Activated T-helper 1 cell treated with anti-CD3 and anti-CD28 coated beads, Interleukin-12 subunit alpha, Interleukin-12 subunit beta, Interleukin-2, Interleukin-4 antibody, amounts not matched to agents 30 ng/mL and 10 ng/mL and 1 ng/mL, durations not matched to agents 14 hours and 24 hours and 36 hours (primary cell): Measurements from ENCODE around the gene NKPD1. TPM values are rescaled to one million over a fixed set of nuclear protein-coding genes. Genes with fewer than 3 reads are reported as not detected.

Source experiments
- DNase-seq: peaks from one replicate; pipeline ENCODE4 v3.0.0; 2021; ENCODE audit warnings: low spot score
- H3K27ac Mint-ChIP-seq: one replicate; pipeline ENCODE4 v1.8.0; 2021; ENCODE audit warnings: mild to moderate bottlenecking, mixed read lengths
- H3K27me3 Mint-ChIP-seq: one replicate; pipeline ENCODE4 v1.8.0; 2022; ENCODE audit warnings: mild to moderate bottlenecking, moderate library complexity, mixed read lengths; ENCODE audit not compliant: insufficient read depth
- H3K36me3 Mint-ChIP-seq: one replicate; pipeline ENCODE4 v1.8.0; 2021; ENCODE audit warnings: low read depth, mixed read lengths
- H3K4me1 Mint-ChIP-seq: one replicate; pipeline ENCODE4 v1.8.0; 2021; ENCODE audit warnings: low read depth, mixed read lengths
- H3K4me3 Mint-ChIP-seq: one replicate; pipeline ENCODE4 v1.8.0; 2021; ENCODE audit warnings: mild to moderate bottlenecking, moderate library complexity, mixed read lengths
- H3K9me3 Mint-ChIP-seq: one replicate; pipeline ENCODE4 v1.8.0; 2021; ENCODE audit warnings: mixed read lengths
- intact Hi-C: fragments of 100-400 bp; cut with micrococcal nuclease; formaldehyde crosslinking; loops from one replicate; pipeline ENCODE4 v1.15.1; 2024
- total RNA-seq: library from RNA; stranded (reverse); gene quantifications from 2 replicates; pipeline ENCODE4 v1.2.3, GENCODE V29; 2022

The NKPD1 gene
- total RNA-seq, 1 donor from 2014 or later: 0.16 TPM

DNA sequence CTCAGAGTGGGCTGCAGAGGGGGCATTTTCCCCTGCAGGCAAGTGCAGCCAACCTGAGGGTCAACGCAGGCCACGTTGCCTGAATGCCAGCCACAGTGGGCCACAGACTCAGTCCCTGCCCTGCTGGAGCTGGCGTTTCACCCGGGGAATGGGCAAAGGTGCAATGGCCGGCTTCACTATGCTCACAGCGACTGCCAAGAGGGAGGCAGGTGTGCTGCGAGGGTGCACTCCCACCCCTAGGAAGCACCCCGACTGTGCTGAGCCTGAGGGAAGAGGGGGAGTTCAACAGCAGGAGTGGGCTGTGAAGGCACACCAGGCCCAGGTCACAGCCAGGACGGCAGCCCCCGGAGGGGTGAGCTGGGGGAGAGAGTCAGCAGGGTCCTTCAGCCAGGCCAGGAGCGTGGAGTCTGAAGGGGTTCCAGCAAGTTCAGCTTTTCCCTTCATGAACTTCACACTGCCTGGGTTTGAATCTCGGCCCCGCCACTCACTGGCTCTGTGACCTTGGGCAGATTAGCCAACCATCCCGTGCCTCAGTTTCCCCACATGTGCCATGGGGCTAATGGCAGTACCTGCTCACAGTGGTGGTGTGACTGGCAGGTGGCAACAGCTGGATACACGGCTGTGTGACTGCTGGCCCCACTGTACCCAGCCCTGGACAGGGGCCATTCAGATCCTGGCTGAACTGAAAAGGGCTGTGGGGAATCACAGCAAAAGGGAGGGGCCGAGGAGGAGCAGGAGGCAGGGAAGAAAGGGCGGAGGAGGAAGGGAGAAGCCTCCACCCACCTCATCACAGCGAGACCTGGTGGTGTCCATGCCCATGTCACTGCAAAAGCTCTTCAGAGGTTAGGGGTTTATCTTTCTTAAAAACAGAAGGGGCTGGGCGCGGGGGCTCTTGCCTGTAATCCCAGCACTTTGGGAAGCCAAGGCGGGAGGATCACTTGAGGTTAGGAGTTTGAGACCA is 9.6 kb upstream of the NKPD1 start:
- Mint-ChIP-seq H3K4me1 (peaks cover 27% of the 10 kb centered on the region), H3K36me3 (peaks cover 4% of the 10 kb centered on the region), H3K9me3 (no peaks in the 10 kb centered on the region), H3K4me3 (peak overlapping the region; percentile 66), H3K27me3 (no peaks in the 10 kb centered on the region), H3K27ac (peak overlapping the region; percentile 94)
- intact Hi-C loops: loop anchor here (10.0 kb wide), 1 partner anchor 1684 kb away; the partner anchor contains the start of gene AP2S1
- DNase-seq: no peak

DNA sequence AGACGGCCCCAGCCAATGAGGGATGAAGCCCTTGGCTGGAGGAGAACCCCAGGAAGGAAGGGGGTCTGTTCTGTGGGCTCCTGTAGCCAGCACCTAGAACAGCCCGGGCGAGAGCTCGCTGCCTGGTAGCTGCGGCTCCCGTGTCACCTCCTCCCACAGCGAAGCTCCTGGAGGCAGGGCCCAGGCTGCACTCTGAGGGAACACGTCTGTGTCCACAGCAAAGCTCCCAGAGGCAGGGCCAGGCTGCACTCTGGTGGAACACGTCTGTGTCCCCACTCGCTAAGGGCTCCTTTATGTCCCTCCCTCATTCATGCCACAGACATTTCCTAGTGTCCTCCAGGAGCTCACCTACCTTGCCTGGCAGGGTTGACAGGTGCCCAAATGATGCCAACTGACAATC is 8.8 kb upstream of the NKPD1 start:
- peak overlapping the region; percentile 48 for H3K27ac Mint-ChIP-seq
- DNase-seq: no peak
- intact Hi-C loops: loop anchor here (10.0 kb wide), 1 partner anchor 1685 kb away; the partner anchor contains the start of gene AP2S1
- peaks cover 28% of the 10 kb centered on the region for H3K4me1 Mint-ChIP-seq
- peaks cover 4% of the 10 kb centered on the region for H3K36me3 Mint-ChIP-seq
- no peak overlapping the region for H3K4me3 Mint-ChIP-seq
- H3K9me3 Mint-ChIP-seq: no peaks in the 10 kb centered on the region
- no peaks in the 10 kb centered on the region for H3K27me3 Mint-ChIP-seq

DNA sequence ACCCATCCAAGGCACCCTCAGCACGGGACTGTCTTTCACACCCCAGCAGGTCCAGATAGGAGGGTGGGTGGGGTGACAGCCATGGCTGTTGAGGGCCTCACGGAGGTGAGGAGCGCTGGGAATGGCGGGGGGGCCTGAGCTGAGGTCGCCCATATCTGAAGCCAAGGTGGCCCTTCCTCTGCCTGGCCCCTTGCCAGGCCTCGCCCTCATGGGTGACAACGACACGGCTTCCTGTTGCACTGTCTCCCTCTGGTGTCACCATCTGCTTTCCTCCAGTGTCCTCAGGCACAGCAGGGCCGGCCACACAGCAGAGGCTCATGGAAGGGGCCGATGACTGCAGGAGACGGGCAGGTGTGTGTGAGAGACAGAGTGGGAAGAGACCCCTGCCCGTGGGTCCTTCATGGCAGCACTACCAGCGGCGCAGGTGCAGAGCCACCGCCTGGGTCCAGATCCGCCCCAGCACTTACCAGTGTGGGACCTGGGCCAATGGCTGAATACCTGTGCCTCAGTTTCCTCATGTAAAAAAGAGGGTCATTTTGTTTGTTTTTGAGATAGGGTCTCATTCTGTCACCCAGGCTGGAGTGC is 8.1 kb upstream of the NKPD1 start:
- intact Hi-C loops: no loop called here
- peaks cover 4% of the 10 kb centered on the region for H3K36me3 Mint-ChIP-seq
- no peaks in the 10 kb centered on the region for H3K27me3 Mint-ChIP-seq
- no peak overlapping the region for H3K4me3 Mint-ChIP-seq
- H3K4me1 Mint-ChIP-seq: peaks cover 36% of the 10 kb centered on the region
- DNase-seq: no peak
- no peaks in the 10 kb centered on the region for H3K9me3 Mint-ChIP-seq
- no peak overlapping the region for H3K27ac Mint-ChIP-seq

- no peak for DNase-seq
- H3K27me3 Mint-ChIP-seq: no peaks in the 10 kb centered on the region
- H3K27ac Mint-ChIP-seq: no peak overlapping the region
- H3K4me1 Mint-ChIP-seq: peaks cover 30% of the 10 kb centered on the region
- peaks cover 4% of the 10 kb centered on the region for H3K36me3 Mint-ChIP-seq
- intact Hi-C loops: no loop called here
- no peaks in the 10 kb centered on the region for H3K9me3 Mint-ChIP-seq
- no peak overlapping the region for H3K4me3 Mint-ChIP-seq
Measured at GRCh38 chr19:45166723-45167252, 6.0 kb upstream of the NKPD1 start.

DNA sequence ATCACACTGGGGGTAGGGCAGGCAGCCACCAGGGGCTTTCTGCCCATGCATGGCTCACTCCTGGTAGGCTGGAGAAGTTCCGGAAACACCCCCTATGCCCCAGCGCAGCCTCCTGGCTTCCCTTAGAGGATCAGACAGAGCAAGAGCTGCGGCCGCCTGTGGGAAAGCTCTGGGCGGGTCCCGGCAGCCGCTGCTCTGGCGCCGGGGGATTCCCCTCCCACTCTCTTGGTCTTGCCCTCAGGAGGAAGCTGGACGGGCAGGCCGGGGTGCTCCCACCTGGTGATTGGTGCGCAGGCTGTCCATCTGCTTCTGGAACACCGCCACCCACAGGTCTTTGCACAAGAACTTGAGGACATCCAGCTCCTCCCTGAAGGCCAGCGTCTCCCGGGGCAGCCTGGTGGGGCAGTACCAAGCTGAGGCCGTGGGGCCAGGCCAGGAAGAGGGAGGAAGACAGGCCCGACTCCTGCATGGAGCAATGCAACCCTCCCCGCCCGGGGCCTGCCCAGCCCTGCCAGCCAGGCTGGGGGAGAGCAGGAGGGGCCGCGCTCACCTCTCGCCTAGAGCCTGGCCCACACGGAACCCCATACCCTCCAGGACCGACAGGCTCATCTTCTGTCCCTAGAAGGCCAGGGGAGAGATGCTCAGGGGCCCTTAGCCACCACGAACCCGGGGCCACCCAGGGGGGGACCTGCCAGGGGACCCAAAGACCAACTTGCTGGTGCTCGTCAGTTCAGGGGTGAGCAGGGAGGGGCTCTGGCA is 4.0 kb upstream of the NKPD1 start:
- intact Hi-C loops: loop anchor here (1.0 kb wide), 1 partner anchor 14 kb away; the partner anchor contains the start of genes BLOC1S3 and TRAPPC6A

DNA sequence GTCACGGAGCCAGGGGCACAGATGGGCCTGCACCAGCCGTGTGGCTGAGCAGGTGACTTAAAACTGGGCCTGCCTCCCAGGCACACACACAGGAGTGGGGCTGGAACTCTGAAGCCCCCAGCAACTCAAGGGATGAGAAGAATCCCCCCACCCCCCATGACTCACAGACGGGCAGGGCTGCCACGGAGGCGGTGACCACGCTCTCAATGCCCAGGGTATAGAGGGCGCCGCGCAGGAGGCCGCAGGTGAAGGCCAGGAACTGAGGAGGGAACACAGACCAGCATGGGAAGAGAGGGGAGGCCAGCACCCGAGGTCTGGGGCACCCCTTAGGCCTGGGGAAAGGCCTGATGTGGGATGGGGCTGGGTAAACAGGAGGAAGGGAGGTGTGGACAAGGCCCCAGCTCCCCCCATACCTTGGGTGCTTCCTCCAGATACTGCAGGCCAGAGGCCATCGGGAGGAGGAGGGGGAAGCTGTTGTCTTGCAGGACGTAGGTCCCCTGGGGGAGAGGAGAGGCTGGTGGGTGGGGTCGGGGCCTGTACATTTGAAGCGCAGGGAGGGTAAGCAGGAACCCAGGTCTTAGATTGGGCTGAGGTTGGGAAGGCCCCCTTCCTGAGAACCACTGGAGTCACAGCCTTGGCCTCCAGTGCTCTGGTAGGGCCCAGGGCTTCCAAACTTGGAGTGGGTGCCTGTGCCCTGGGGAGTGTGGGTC is 3.1 kb upstream of the NKPD1 start:
- intact Hi-C loops: loop anchor here (1.0 kb wide), 1 partner anchor 14 kb away; the partner anchor contains the start of genes BLOC1S3 and TRAPPC6A
- Mint-ChIP-seq H3K9me3 (no peaks in the 10 kb centered on the region), H3K36me3 (peaks cover 2% of the 10 kb centered on the region), H3K4me3 (peak overlapping the region; percentile 59), H3K4me1 (peaks cover 16% of the 10 kb centered on the region), H3K27ac (no peak overlapping the region), H3K27me3 (peaks cover 4% of the 10 kb centered on the region)
- no peak for DNase-seq

More for the DNA sequence above, 4.0 kb upstream of the NKPD1 start:
- Mint-ChIP-seq H3K4me3 (no peak overlapping the region), H3K27me3 (peaks cover 4% of the 10 kb centered on the region), H3K4me1 (peaks cover 16% of the 10 kb centered on the region), H3K36me3 (peaks cover 2% of the 10 kb centered on the region), H3K9me3 (no peaks in the 10 kb centered on the region), H3K27ac (no peak overlapping the region)
- DNase-seq: peak; percentile 60

- H3K27ac Mint-ChIP-seq: no peak overlapping the region
- H3K4me3 Mint-ChIP-seq: no peak overlapping the region
- H3K27me3 Mint-ChIP-seq: peaks cover 5% of the 10 kb centered on the region
- H3K4me1 Mint-ChIP-seq: peaks cover 16% of the 10 kb centered on the region
- intact Hi-C loops: no loop called here
- DNase-seq: no peak
- peaks cover 2% of the 10 kb centered on the region for H3K36me3 Mint-ChIP-seq
- no peaks in the 10 kb centered on the region for H3K9me3 Mint-ChIP-seq
Measured at GRCh38 chr19:45163156-45163555, 2.4 kb upstream of the NKPD1 start.

DNA sequence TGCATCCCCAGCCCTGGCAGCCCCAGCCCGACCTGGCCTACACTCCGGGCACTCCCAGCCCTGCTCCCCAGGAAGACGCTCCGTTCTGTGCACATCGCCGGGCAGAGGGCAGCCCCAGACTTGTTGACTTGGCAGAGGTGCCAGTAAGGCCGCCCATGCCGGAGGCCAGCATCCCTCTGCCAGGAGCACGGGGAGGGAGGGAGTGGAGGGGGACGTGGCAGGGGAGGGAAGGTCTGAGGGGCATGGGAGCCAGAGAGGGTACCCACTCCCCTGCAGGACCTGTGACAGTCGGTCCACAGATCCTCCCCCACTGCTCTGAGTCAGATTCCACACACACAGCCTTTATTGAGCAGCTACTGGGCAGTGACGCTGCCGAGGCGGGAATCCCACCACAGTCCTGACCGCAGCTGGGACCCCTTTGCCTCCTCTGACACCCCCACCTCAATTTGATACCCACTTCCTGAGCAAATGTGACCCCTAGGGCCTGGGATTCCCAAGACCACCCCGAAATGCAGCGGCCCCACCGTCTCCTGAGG is 1.9 kb upstream of the NKPD1 start:
- H3K27ac Mint-ChIP-seq: no peak overlapping the region
- no peak overlapping the region for H3K4me3 Mint-ChIP-seq
- DNase-seq: no peak
- intact Hi-C loops: no loop called here
- H3K27me3 Mint-ChIP-seq: peaks cover 8% of the 10 kb centered on the region
- peaks cover 16% of the 10 kb centered on the region for H3K4me1 Mint-ChIP-seq
- H3K9me3 Mint-ChIP-seq: no peaks in the 10 kb centered on the region
- peaks cover 2% of the 10 kb centered on the region for H3K36me3 Mint-ChIP-seq

- Mint-ChIP-seq H3K27me3 (peaks cover 8% of the 10 kb centered on the region), H3K36me3 (peaks cover 1% of the 10 kb centered on the region), H3K4me3 (no peak overlapping the region), H3K27ac (no peak overlapping the region), H3K9me3 (no peaks in the 10 kb centered on the region), H3K4me1 (peaks cover 14% of the 10 kb centered on the region)
- intact Hi-C loops: no loop called here
- no peak for DNase-seq
Measured at GRCh38 chr19:45161738-45162607, 1.2 kb upstream of the NKPD1 start.

GRCh38 chr19:45159971-45160324 is 834 bp downstream of the NKPD1 start:
- no peak overlapping the region for H3K27ac Mint-ChIP-seq
- no peak overlapping the region for H3K4me3 Mint-ChIP-seq
- H3K36me3 Mint-ChIP-seq: no peaks in the 10 kb centered on the region

GRCh38 chr19:45159210-45159970 is 1.4 kb downstream of the NKPD1 start:
- intact Hi-C loops: no loop called here
- no peaks in the 10 kb centered on the region for H3K36me3 Mint-ChIP-seq
- no peak overlapping the region for H3K27ac Mint-ChIP-seq
- no peak for DNase-seq
- no peaks in the 10 kb centered on the region for H3K9me3 Mint-ChIP-seq
- H3K27me3 Mint-ChIP-seq: peaks cover 13% of the 10 kb centered on the region
- H3K4me3 Mint-ChIP-seq: no peak overlapping the region
- peaks cover 10% of the 10 kb centered on the region for H3K4me1 Mint-ChIP-seq

More at GRCh38 chr19:45159971-45160324, 834 bp downstream of the NKPD1 start:
- H3K4me1 Mint-ChIP-seq: peaks cover 12% of the 10 kb centered on the region
- intact Hi-C loops: no loop called here
- H3K9me3 Mint-ChIP-seq: no peaks in the 10 kb centered on the region
- DNase-seq: no peak
- H3K27me3 Mint-ChIP-seq: peaks cover 10% of the 10 kb centered on the region
